Uterus (tissue), 2 donors: ENCODE results near the gene TNFAIP8L1.

ENCODE experiments used
- POLR2A ChIP-seq, 2 donors: fragments of 450-650 bp; IDR thresholded peaks; one replicate each; pipeline ENCODE4 v1.6.1; 2016; ENCODE audit warnings: antibody characterized with exemption in 2 of 2, mild to moderate bottlenecking in 1 of 2, moderate library complexity in 1 of 2
- TF ChIP-seq, protein P1 (sequence below), 4 experiments: fragments of 200-600 bp in 2 of 4; fragments of 450-650 bp in 2 of 4; sonication (generic) in 2 of 4; IDR thresholded peaks; one replicate each; pipeline ENCODE4 v1.5.1; 2016 to 2019; ENCODE audit warnings: antibody characterized with exemption in 4 of 4, mild to moderate bottlenecking in 2 of 4, moderate library complexity in 1 of 4

DNA sequence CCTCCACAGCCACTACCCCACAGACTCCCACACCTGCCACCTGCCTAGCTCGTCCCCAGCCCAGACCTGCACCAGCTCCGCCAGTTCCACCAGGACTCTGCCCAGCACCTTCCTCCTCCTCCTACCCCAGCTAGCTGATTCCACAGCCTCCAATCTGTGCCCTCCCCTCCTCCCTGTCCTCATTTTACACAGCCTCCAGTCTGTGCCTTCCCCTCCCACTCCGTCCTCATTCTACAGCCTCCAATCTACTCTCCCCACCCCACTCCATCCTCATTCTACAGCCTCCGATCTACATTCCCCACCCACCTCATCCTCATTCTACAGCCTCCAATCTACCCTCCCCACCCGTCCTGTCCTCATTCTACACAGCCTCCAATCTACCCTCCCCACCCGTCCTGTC, 23.5 kb downstream of the TNFAIP8L1 start:
- TF ChIP-seq POLR2A (IDR thresholded peaks at IDR 0.05): no peak
- TF ChIP-seq, protein P1, sequence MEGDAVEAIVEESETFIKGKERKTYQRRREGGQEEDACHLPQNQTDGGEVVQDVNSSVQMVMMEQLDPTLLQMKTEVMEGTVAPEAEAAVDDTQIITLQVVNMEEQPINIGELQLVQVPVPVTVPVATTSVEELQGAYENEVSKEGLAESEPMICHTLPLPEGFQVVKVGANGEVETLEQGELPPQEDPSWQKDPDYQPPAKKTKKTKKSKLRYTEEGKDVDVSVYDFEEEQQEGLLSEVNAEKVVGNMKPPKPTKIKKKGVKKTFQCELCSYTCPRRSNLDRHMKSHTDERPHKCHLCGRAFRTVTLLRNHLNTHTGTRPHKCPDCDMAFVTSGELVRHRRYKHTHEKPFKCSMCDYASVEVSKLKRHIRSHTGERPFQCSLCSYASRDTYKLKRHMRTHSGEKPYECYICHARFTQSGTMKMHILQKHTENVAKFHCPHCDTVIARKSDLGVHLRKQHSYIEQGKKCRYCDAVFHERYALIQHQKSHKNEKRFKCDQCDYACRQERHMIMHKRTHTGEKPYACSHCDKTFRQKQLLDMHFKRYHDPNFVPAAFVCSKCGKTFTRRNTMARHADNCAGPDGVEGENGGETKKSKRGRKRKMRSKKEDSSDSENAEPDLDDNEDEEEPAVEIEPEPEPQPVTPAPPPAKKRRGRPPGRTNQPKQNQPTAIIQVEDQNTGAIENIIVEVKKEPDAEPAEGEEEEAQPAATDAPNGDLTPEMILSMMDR (IDR thresholded peaks at IDR 0.05): no peak
